Neuronal stem cell (in vitro differentiated cells): ENCODE results near the gene NEMF.

Experiments used
- DNase-seq: peaks from one replicate; pipeline ENCODE4 v3.0.0-alpha.2; 2013; ENCODE audit warnings: low spot score
- H2AFZ ChIP-seq: one replicate; pipeline ENCODE4 v1.6.1; 2013; ENCODE audit warnings: mild to moderate bottlenecking, low read length, inconsistent platforms
- H2AK5ac ChIP-seq: 2 replicates; pipeline ENCODE4 v1.6.1; 2013; ENCODE audit warnings: low read depth, mild to moderate bottlenecking, inconsistent platforms, low read length, moderate library complexity, mixed read lengths
- H2BK120ac ChIP-seq: 2 replicates; pipeline ENCODE4 v1.6.1; 2013; ENCODE audit warnings: low read depth, mild to moderate bottlenecking, inconsistent platforms, low read length, moderate library complexity, mixed read lengths
- H2BK12ac ChIP-seq: one replicate; pipeline ENCODE4 v1.6.1; 2013; ENCODE audit warnings: low read length, inconsistent platforms
- H2BK15ac ChIP-seq: 2 replicates; pipeline ENCODE4 v1.6.1; 2013; ENCODE audit warnings: mild to moderate bottlenecking, low read length, inconsistent platforms, mixed read lengths
- H2BK5ac ChIP-seq: one replicate; pipeline ENCODE4 v1.6.1; 2013; ENCODE audit warnings: inconsistent platforms, mild to moderate bottlenecking, low read length, moderate library complexity
- H3K14ac ChIP-seq: one replicate; pipeline ENCODE4 v1.6.1; 2013; ENCODE audit warnings: low read length, inconsistent platforms
- H3K18ac ChIP-seq: 2 replicates; pipeline ENCODE4 v1.6.1; 2013; ENCODE audit warnings: low read length, inconsistent platforms
- H3K23ac ChIP-seq: 2 replicates; pipeline ENCODE4 v1.6.1; 2013; ENCODE audit warnings: low read depth, mild to moderate bottlenecking, mixed read lengths, low read length, inconsistent platforms; ENCODE audit not compliant: poor library complexity
- H3K27ac ChIP-seq: replicated peaks from 3 replicates; pipeline ENCODE4 v1.5.1; 2013; ENCODE audit warnings: low read length, inconsistent platforms
- H3K27me3 ChIP-seq, 3 experiments: 2 replicates each; pipeline ENCODE4 v1.6.1; 2013; ENCODE audit warnings: low read length in 3 of 3, mild to moderate bottlenecking in 2 of 3, inconsistent platforms in 1 of 3, low read depth in 1 of 3, mixed read lengths in 1 of 3, moderate library complexity in 1 of 3; ENCODE audit not compliant: control insufficient read depth in 3 of 3, insufficient read depth in 3 of 3
- H3K36me3 ChIP-seq, 2 donors: replicated peaks in 1 of 2; 2 replicates each; pipeline ENCODE4 v1.6.1; 2013; ENCODE audit warnings: low read length in 2 of 2; ENCODE audit not compliant: control insufficient read depth in 2 of 2, insufficient read depth in 2 of 2
- H3K4ac ChIP-seq: 2 replicates; pipeline ENCODE4 v1.6.1; 2013; ENCODE audit warnings: inconsistent platforms, mild to moderate bottlenecking, low read length, moderate library complexity
- H3K4me1 ChIP-seq, 2 donors: 1 replicate in 1 of 2; 2 replicates in 1 of 2; pipeline ENCODE4 v1.6.1; 2013; ENCODE audit warnings: low read length in 2 of 2, low read depth in 1 of 2; ENCODE audit not compliant: control insufficient read depth in 2 of 2, insufficient read depth in 1 of 2
- H3K4me2 ChIP-seq: one replicate; pipeline ENCODE4 v1.6.1; 2013; ENCODE audit warnings: mild to moderate bottlenecking, low read length, inconsistent platforms; ENCODE audit not compliant: insufficient read depth, poor library complexity, severe bottlenecking
- H3K4me3 ChIP-seq, 2 donors: 2 replicates each; pipeline ENCODE4 v1.5.1; 2013; ENCODE audit warnings: low read length in 2 of 2, mild to moderate bottlenecking in 2 of 2, inconsistent platforms in 1 of 2, moderate library complexity in 1 of 2
- H3K79me1 ChIP-seq: one replicate; pipeline ENCODE4 v1.6.1; 2013; ENCODE audit warnings: low read depth, mild to moderate bottlenecking, inconsistent platforms, low read length, moderate library complexity
- H3K9ac ChIP-seq: one replicate; pipeline ENCODE4 v1.6.1; 2013; ENCODE audit warnings: mild to moderate bottlenecking, low read depth, low read length, inconsistent platforms; ENCODE audit not compliant: poor library complexity
- H3K9me3 ChIP-seq, 2 donors: replicated peaks in 1 of 2; 2 replicates each; pipeline versions ENCODE3 to v1.6.1; 2013; ENCODE audit warnings: low read length in 2 of 2, mild to moderate bottlenecking in 2 of 2, inconsistent platforms in 1 of 2, low read depth in 1 of 2, mixed read lengths in 1 of 2, moderate library complexity in 1 of 2; ENCODE audit not compliant: control insufficient read depth in 2 of 2, insufficient read depth in 1 of 2
- H4K8ac ChIP-seq: one replicate; pipeline ENCODE4 v1.6.1; 2013; ENCODE audit warnings: low read depth, mild to moderate bottlenecking, inconsistent platforms, low read length, moderate library complexity
- H4K91ac ChIP-seq: one replicate; pipeline ENCODE4 v1.6.1; 2013; ENCODE audit warnings: low read length, low read depth, mild to moderate bottlenecking, inconsistent platforms; ENCODE audit not compliant: poor library complexity
- WGBS, 2 donors: extraction: QIAGEN DNeasy Blood & Tissue Kit; methylation state at CpG; one replicate each; pipeline ENCODE4 v1.1.7; 2013; ENCODE audit warnings: missing lambda C conversion rate in 2 of 2, mixed read lengths in 1 of 2; ENCODE audit not compliant: insufficient read length in 2 of 2, insufficient replicate concordance in 1 of 2; ENCODE audit errors: extremely low coverage in 2 of 2; 5-methylcytosine and 5-hydroxymethylcytosine counted together

NEMF gene

GRCh38 chr14:49858383-49858782, 5.8 kb upstream of the NEMF start:
- H3K4me1 ChIP-seq = peaks cover 0 to 2% of the 10 kb centered on the region in 2 donors
- H2AFZ ChIP-seq = no peak overlapping the region
- no peak overlapping the region for H4K8ac ChIP-seq
- H2AK5ac ChIP-seq = no peak overlapping the region
- no peaks in the 10 kb centered on the region for H3K9me3 ChIP-seq
- H3K14ac ChIP-seq = no peak overlapping the region
- no peak overlapping the region for H2BK5ac ChIP-seq
- no peaks in the 10 kb centered on the region for H3K36me3 ChIP-seq
- H3K27me3 ChIP-seq = no peaks in the 10 kb centered on the region
- H3K4me3 ChIP-seq = no peak overlapping the region
- no CpG with 5 or more reads among the region's 3 CpGs for WGBS, 2 donors
- H3K4me2 ChIP-seq = no peak overlapping the region
- no peak overlapping the region for H3K4ac ChIP-seq
- H2BK12ac ChIP-seq = no peak overlapping the region
- no peak overlapping the region for H3K27ac ChIP-seq
- H3K79me1 ChIP-seq = no peaks in the 10 kb centered on the region
- no peak overlapping the region for H4K91ac ChIP-seq
- H3K9ac ChIP-seq = no peak overlapping the region
- no peak overlapping the region for H3K23ac ChIP-seq
- no peak for DNase-seq
- H2BK120ac ChIP-seq = no peak overlapping the region
- no peak overlapping the region for H2BK15ac ChIP-seq
- H3K18ac ChIP-seq = no peak overlapping the region

DNA sequence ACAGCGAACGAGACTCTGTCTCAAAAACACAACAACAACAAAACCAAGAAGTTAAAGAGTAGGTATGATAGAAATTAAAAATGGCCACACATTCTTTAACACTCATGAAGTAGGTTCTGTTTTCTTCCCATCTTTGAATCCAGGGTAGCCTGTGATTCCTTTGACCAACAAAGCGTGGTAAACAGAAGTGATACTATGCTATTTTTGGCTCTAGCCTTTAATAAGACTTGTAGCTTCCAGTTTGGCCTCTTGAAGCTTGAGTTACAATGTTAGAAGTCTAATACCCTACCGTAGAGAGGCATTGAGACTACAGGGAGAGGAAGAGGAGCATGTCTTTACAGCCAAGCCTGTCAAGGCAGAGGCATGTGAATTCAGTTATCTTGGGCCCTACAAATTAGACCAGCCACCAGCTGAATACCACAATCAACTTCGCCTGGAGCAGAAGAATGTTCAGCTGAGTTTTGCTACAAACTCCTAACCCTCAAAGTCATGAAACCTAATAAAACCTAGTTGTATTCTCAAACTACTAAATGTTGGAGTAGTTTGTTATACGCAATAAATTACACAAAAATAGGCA, 4.9 kb upstream of the NEMF start:
- Histone ChIP-seq H2BK5ac (no peak overlapping the region), H3K4ac (no peak overlapping the region), H3K9me3 (no peaks in the 10 kb centered on the region), H3K79me1 (peaks cover under 1% of the 10 kb centered on the region), H2BK120ac (no peak overlapping the region), H2AK5ac (no peak overlapping the region), H4K8ac (no peak overlapping the region), H2AFZ (no peak overlapping the region), H3K9ac (no peak overlapping the region), H3K18ac (no peak overlapping the region), H3K14ac (no peak overlapping the region), H3K27me3 (no peaks in the 10 kb centered on the region), H4K91ac (no peak overlapping the region), H3K36me3 (no peaks in the 10 kb centered on the region), H2BK15ac (no peak overlapping the region), H3K27ac (no peak overlapping the region), H3K4me2 (no peak overlapping the region), H2BK12ac (no peak overlapping the region), H3K4me3 (no peak overlapping the region), H3K4me1 (peaks cover 0 to 2% of the 10 kb centered on the region in 2 donors), H3K23ac (no peak overlapping the region)
- no peak for DNase-seq
- WGBS, 2 donors = no CpG with 5 or more reads among the region's 6 CpGs

DNA sequence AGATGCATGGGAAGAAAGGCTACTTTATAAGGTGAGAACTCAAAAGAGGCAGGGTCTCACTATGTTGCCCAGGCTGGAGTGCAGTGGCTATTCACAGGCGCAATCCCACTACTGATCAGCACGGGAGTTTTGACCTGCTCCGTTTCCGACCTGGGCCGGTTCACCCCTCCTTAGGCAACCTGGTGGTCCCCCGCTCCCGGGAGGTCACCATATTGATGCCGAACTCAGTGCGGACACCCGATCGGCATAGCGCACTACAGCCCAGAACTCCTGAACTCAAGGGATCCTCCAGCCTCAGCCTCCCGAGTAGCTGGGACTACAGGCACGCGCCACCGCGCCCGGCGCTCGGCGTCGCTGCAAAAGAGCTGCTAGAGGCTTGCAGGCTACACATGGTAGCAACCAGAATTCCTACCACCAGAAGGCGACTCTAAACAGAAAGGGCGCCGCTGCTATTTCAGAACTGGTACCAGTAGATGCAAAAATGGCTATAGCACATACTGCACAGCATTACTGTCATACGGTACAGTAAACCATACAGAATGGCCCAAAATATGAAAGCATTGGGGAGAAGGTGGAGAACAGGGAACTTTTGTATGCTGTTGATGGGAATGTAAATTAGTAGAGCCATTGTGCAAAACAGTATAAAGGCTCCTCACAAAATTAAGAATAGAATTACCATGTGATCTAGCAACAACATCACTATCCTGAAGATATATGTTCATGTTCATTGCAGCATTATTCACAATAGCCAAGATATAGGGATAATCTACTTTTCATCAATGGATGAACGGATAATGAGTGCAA, 1.2 kb upstream of the NEMF start:
- peaks cover 6% of the 10 kb centered on the region for H3K79me1 ChIP-seq
- no CpG with 5 or more reads among the region's 27 CpGs for WGBS, 2 donors
- no peak overlapping the region for H3K9ac ChIP-seq
- peaks cover 0 to 5% of the 10 kb centered on the region in 2 donors for H3K4me1 ChIP-seq
- H4K8ac ChIP-seq = no peak overlapping the region
- H3K23ac ChIP-seq = no peak overlapping the region
- H2AK5ac ChIP-seq = no peak overlapping the region
- no peak overlapping the region for H3K14ac ChIP-seq
- H2AFZ ChIP-seq = peak overlapping the region; percentile 94
- H2BK12ac ChIP-seq = no peak overlapping the region
- no peak overlapping the region for H2BK15ac ChIP-seq
- H3K9me3 ChIP-seq = no peaks in the 10 kb centered on the region
- DNase-seq = peak; percentile 37
- H3K4me3 ChIP-seq = peak overlapping the region in 1 of 2 donors; percentile 94
- no peak overlapping the region for H2BK120ac ChIP-seq
- no peak overlapping the region for H3K27ac ChIP-seq
- H3K36me3 ChIP-seq = peaks cover 7 to 25% of the 10 kb centered on the region in 2 donors
- no peak overlapping the region for H3K4ac ChIP-seq
- no peak overlapping the region for H3K4me2 ChIP-seq
- H3K27me3 ChIP-seq = no peaks in the 10 kb centered on the region
- no peak overlapping the region for H3K18ac ChIP-seq
- H2BK5ac ChIP-seq = no peak overlapping the region
- no peak overlapping the region for H4K91ac ChIP-seq

- no peak overlapping the region for H2BK12ac ChIP-seq
- H3K27me3 ChIP-seq = no peaks in the 10 kb centered on the region
- H3K18ac ChIP-seq = no peak overlapping the region
- no peak overlapping the region for H3K27ac ChIP-seq
- H3K23ac ChIP-seq = no peak overlapping the region
- H4K8ac ChIP-seq = no peak overlapping the region
- H2BK5ac ChIP-seq = no peak overlapping the region
- WGBS, 2 donors = no CpG with 5 or more reads among the region's 14 CpGs
- peaks cover 7 to 31% of the 10 kb centered on the region in 2 donors for H3K36me3 ChIP-seq
- no peak for DNase-seq
- no peak overlapping the region for H2BK15ac ChIP-seq
- no peak overlapping the region for H3K4ac ChIP-seq
- H3K4me3 ChIP-seq = peak overlapping the region; percentile 84 to 94
- H3K79me1 ChIP-seq = peaks cover 6% of the 10 kb centered on the region
- H2BK120ac ChIP-seq = no peak overlapping the region
- H2AK5ac ChIP-seq = no peak overlapping the region
- H2AFZ ChIP-seq = peak overlapping the region; percentile 94
- H3K9me3 ChIP-seq = no peaks in the 10 kb centered on the region
- H4K91ac ChIP-seq = no peak overlapping the region
- no peak overlapping the region for H3K14ac ChIP-seq
- no peak overlapping the region for H3K9ac ChIP-seq
- H3K4me2 ChIP-seq = peak overlapping the region; percentile 65
- H3K4me1 ChIP-seq = peaks cover 0 to 5% of the 10 kb centered on the region in 2 donors
Measured at GRCh38 chr14:49853158-49853477, 530 bp upstream of the NEMF start.
